ENCODE data around the gene TSC1.
"Not testable (repeated sequence)": the region's sequence is repeated elsewhere in the genome, so short reads cannot be mapped to it uniquely, and the experiment has no call there.

TSC1 gene

DNA sequence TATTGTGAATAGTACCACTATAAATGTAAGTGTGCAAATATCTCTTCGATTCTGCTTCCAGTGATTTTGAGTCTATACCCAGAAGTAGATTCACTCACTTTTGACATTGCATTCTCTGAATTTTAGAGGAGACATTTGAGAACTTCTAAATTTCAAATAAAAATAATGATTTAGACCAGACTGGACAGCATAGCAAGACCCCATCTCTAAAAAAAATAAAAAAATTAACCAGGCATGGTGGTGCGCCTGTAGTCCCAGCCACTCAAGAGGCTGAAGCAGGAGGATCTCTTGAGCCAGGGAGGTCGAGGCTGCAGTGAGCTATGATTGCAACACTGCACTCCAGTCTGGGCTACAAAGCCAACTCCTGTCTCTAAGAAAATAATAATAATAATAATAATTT lies 32.2 kb upstream of the TSC1 start:
- no peak for DNase-seq (ENCODE audit: low read depth in 2 of 2)

DNA sequence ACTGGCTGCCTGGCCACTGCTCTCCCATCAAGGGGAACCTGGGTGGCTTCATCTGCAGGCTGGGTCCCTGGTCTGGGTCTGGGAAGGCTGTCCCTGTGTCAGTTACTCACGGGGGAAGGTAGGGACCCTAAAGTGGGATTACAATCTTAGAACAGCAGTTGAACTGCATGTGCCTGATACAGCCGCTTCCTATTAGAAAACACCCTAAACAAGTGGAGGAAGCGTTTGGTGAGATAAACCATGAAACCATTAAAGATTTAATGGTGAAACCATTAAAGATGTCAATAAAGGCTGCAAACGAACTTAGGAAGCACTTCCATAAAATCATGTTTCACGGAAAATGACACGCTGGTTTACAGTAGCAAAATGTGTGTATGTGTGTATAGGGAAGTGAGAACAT lies 31.5 kb upstream of the TSC1 start:
- DNase-seq (ENCODE audit: low read depth in 2 of 2): no peak

DNA sequence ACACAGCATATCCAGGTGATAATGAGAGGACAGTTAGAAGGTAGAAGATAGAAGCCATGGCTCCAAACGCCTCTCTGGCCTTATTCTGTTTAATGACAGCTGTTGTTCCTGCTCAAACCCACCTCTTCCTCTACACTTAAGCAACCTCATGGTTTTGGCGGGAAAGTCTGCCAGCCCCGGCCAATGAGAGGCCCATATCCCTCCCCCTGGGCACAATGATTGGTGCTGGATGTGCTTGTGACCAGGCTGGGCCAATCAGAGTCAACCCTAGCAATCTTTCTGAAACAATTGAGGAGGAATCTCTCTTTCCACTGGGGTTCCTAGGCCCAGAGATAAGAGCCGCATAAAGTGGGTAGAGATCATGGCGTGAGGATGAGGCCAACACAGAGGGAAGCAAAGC lies 29.3 kb upstream of the TSC1 start:
- DNase-seq (ENCODE audit: low read depth in 2 of 2): no peak

DNA sequence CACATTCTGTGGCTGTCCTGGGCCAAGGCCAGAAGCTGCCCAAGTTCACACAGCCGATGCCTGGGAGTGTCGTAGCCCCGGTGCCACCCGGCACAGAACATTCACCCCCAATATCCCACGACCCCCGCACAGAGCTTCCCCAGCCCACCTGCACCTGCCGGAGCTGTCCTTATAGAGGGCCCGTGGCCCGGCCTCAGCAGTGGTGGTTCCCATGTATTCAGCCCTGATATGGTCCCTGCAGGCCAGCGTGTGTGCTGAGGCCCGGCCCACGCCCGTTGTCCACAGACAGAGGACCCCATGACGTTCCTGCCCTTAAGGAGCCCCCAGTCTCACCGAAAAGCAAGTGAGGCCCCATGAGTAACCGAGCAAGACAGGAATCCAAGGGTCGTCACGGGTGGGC lies 28.8 kb upstream of the TSC1 start:
- no peak for DNase-seq (ENCODE audit: low read depth in 2 of 2)

DNA sequence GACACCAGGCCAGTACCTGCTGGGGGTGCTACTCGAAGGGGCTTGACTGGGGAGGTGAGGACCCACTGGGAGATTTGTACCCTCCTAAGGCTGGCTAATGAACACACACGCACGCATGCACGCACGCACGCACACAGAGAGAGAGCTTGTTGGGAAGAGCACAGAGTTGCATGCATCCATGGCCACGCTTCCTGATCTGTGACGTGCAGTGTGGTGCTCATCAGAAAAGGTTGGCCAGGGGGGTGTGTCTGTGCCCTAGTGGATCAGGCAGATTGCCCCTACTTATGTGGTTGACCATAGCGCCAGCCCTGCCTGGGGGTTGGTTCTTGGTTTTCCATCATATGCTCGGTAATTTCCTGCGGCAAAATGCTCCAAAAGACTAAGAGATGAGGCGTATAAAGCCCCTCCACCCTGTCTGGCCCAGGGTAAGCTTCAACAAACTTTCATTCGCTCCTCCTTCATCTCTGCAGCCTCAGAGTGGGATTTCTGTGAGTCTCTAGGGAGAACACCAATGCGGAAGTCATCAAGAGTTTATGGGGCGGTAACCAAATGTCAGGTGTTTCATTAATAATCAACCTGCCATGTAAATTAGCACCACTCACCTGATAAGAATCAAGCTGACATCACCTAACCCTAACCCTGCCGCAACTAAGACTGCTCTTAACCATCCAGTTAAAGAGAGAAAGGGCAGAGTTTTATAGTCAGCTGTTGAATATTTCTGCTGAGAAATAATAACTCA lies 26.1 kb upstream of the TSC1 start:
- no peak for DNase-seq (ENCODE audit: low read depth in 2 of 2)

DNA sequence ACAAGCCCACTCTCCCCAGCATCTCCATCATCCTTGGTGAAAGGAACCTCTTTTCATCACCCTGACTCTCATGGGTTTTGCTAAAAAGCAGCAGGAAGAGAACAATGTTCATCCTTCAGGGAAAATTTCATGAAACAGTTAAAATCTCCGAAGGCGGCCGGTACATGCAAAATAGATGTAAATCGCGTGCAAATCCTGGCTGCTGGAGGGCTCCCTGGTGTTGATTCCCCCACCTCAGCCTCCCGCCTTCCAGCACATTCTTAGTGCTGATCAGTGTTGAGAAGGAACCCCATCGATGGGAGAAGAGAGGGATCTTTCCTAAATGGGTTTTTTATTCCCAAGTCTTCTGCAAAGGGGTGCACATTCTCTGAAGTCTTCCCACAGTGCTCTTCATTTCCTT lies 25.4 kb upstream of the TSC1 start:
- no peak for DNase-seq (ENCODE audit: low read depth in 2 of 2)

DNA sequence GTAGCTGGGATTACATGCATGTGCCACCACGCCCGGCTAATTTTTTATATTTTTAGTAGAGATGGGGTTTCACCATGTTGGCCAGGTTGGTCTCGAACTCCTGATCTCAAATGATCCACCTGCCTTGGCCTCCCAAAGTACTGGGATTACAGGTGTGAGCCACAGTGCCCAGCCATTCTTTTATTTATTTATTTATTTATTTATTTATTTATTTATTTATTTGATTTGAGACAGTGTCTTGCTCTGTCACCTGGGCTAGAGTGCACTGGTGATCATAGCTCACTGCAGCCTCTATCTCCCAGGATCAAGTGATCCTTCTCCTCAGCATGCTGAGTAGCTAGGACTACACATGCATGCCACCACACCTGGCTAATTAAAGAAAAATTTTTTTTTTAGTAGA lies 23.5 kb upstream of the TSC1 start:
- DNase-seq (ENCODE audit: low read depth in 2 of 2): not testable (repeated sequence)

DNA sequence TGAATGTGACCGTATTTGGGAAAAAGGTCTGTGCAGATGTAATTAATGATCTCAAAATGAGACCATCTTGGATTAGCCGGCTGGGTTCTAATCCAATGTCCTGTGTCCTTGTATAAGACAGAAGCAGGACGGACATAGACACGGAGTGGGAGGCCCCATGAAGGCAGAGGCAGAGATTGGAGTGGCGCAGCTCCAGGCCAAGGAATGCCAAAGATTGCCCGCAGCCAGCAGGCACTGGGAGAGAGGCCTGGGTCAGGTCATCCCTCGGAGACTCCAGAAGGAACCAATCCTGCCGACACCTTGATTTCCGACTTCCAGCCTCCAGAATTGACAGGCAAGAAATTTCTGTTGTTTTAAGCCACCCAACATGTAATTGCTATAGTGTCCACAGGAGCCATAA lies 21.1 kb upstream of the TSC1 start:
- DNase-seq (ENCODE audit: low read depth in 2 of 2): no peak

DNA sequence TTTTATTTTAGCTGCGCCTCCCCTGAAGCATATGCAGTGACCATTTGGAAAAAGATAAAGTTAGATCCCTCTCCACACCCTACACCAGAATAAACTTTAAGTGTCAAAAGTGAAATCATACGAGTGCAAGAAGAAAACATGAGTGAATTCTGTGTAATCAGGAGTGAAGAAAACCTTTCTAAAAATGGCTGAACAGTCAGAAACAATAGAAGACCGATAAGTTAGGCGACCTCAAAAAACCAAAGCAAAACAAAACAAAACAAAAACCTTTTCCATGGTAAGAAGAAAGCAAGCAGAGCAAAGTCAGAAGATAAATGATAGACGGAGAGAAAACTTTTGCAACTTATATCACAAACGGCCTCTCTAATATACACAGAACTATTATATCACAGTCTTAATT lies 16.6 kb upstream of the TSC1 start:
- no peak for DNase-seq (ENCODE audit: low read depth in 2 of 2)

DNA sequence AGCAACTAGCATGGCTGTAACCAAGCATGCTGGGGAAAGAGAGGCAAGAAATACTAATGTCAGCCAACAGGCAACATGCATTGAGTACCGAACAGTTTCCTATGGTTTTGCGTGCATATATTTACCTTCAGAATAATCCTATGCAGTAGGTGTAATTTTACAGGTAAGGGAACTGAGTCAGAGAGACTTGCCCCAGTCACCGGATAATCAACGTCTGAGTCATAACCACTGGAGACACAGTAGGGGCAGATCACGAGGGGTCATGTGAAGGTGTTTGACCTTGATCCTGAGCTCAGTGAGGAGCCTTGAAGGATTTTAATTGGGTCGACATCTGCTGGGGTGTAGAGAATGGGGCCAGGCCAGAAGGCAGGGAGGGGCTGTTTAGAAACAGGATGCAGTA lies 13.4 kb upstream of the TSC1 start:
- no peak for DNase-seq (ENCODE audit: low read depth in 2 of 2)

DNA sequence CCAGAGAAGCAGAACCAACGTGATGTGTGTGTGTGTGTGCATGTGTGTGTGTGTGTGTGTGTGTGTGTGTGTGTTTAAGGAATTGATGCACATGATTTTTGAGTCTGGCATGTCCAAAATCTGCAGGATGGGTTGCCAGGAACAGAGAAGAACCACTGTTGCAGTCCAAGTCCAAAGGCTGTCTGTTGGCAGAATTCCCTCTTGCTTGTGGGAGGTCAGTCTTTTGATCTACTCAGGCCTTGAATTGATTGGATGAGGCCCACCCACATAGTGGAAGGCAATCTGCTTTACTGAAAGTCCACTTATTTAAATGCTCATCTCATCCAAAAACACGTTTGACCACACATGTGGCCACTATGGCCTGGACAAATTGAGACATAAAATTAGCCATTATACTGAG lies 11.4 kb upstream of the TSC1 start:
- no peak for DNase-seq (ENCODE audit: low read depth in 2 of 2)

DNA sequence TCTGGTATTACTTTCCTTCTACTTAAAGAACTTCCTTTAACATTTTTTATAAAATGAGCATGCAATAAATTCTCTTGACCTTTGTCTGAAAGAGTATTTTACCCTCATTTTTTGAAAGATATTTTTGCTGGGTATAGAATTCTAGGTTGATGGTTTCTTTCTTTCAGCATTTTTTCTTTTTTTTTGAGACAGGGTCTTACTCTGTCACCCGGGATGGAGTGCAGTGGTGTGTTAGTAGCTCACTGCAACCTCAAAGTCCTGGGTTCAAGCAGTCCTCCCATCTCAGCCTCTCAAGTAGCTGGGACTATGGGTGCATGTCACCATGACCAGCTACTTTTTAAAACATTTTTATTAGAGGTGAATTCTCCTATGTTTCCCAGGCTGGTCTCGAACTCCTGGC lies 10.7 kb upstream of the TSC1 start:
- DNase-seq (ENCODE audit: low read depth in 2 of 2): no peak

DNA sequence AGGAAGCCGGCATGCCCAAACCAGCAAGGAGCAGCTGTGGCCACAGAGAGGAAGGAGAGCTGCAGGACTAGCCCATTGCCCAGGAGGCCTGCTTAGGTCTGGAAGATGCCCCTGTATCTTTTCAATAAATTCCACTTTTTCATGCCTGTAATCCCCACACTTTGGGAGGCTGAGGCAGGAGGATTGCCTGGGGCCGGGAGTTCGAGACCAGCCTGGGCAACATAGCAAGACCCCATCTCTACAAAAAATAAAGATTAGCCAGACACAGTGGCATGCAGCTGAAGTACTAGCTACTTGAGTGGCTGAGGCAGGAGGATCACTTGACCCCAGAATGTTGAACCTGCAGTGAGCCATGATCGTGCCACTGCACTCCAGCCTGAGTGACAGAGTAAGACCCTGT lies 5.3 kb upstream of the TSC1 start:
- no peak for DNase-seq (ENCODE audit: low read depth in 2 of 2)

DNA sequence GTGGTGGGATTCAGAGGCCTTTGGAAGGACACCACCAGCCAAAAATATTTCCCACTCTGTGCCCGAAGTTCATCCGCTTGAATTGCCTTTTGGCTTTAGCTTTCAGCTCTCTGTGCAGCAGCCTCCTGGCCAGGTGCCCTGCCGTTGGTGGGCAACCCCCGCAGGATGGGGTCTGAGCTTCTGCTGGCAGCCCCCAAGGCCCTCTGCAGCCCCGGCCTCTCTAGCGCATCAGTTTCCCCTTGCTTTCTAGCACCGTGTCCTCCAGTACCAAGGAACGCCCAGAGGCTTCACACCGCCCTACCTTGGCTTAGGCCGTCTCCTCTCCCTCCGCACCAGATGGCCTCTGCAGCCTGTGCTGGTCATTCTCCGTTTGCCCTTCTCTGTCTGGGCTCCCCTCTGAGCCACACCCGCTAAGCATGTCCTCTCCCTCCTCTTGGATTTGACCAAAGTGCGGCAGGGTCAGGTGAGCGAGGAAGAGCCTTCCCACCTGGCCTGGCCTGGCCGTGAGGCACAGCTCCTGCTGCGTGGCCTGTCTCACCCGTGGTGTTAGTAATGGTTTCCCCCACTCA lies 4.2 kb upstream of the TSC1 start:
- no peak for DNase-seq (ENCODE audit: low read depth in 2 of 2)

DNA sequence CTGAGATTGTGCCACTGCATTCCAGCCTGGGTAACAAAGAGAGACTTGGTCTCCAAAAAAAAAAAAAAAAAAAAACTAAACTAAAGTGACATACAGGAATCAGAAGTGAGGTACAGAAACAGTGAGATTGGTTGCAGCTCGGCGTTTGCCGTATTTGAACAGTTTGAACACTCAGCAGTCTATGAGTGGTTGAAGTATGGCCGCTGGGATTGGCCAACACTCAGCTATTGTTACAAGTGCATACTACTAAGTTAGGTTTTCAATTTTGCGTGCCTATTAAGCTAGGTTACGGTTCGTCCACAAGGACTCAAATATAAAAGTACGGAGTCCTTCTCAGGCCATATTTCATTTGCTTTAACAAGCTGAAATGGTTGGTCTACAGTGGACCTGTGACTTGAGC lies 3.3 kb upstream of the TSC1 start:
- DNase-seq (ENCODE audit: low read depth in 2 of 2): no peak

DNA sequence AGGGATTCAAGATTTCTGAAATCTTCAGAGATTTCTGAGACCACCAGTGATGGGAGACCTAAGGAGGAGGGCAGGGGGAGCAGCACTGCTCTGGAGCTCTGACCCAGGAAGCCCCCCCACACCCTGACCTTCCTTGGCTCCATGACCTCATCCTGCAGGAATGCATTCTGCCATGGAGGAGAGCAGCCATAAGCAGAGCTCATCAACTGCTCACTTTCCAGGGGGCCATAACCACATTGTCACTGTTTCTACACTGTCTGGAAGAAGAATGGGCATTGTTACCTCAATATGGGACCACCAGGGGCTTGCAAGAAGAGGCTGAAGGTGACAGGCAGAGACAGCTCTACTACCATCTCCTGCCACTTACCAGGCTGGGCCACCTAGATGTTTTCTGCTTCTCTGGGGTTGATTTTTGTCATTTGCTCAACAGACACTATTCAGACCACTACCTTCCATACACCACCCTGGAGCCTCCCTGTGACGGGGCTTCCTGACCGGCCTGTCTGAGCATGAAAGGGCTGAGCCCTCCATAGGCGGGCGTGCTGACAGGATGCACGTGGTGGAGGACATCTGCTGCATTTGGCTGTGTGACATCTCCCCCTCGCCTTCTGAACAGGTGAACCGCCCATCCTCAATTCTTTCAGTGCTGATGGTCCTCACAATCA lies 2.3 kb upstream of the TSC1 start:
- DNase-seq (ENCODE audit: low read depth in 2 of 2): no peak

DNA sequence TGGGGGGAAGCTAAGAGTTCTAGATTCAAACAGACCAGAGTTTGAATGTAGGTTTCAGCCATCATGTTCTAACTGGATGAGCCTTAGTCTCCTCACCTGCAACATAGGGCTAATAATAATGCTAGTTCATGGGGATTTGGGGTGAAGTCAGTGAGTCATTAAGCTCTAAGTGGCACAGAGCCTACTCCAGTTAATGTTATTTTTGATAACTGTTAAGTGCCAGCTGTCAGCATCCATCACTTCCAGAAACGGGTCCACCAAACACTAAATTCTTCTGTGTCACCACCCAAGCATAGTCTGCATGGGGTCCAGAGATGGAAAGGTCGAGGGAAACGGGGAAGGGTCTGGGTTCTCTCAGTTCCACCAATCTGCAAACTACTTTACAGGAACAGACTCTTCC lies 1.8 kb upstream of the TSC1 start:
- no peak for DNase-seq (ENCODE audit: low read depth in 2 of 2)

DNA sequence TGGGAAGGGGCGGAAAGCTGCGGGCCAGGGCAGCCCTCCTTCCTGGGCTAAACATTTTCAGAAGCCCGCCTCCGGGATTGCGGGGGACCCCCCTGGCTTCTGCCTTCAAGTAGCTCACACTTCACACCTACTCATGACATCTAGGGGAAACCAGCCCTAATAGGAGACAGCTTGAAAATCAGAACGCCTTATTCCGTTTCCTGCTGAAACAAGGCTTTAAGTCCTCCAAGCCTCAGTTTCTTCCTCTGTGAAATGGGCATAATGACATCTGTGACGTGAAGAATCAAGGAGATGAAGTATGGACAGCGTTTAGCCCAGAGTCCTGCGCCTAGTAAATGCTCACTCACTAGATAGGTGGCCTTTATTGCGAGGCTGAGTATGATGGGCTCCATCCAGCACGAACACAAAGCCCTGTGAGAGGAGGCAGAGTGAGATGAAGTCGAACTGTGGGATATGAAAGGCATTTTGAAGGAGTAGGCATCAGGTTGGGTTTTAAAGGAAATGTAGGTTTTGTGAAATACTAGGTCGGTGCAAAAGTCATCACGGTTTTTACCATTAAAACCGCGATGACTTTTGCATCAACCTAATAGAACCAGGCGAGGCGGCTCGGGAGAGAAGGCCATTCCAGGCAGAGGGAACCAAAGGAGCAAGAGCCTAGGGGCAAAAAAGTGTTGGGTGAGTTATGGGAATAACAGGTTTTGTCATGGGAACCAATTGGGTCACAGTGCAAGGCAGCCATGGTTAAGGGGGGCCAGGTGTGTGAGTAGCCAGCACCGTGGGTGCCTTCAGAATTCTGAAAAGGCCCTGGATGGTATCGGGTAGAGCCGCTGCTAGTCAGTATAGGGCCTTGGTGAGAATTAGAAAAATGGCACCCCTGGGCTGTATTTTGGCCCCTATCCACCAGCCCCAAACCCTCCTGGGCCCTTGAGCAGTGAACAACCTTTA lies 1.0 kb upstream of the TSC1 start:
- no peak for DNase-seq (ENCODE audit: low read depth in 2 of 2)

DNA sequence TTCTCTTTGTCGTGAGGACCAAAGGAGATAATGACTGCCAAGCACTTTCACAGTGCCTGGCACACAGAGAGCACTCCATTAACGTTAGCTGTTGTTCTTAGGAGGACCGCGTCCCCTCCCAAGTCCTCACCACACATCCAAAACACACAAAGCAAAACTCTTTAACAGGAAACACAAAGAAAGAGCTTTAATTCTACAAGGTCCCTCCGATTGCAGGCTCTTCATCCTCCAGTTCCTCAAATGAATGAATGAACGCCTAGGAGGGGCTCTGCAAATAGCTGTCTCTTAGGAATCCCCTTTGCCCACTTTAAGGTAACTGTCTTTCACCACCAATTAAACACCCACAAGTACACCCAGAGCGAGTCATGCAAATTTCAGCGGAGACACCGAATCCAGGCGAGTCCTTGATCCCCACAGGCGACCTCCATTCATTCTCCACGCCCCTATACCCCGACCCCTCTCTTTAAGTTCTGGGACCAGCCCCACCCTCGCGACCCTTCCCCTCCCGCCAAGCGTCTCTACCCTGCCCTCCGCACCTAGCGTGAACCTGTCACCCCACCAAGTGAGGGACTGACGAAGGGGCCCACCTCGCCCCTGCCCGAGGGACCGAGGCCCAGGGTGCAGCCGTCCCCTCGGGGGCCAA lies 644 bp downstream of the TSC1 start:
- DNase-seq (ENCODE audit: low read depth in 2 of 2): no peak

DNA sequence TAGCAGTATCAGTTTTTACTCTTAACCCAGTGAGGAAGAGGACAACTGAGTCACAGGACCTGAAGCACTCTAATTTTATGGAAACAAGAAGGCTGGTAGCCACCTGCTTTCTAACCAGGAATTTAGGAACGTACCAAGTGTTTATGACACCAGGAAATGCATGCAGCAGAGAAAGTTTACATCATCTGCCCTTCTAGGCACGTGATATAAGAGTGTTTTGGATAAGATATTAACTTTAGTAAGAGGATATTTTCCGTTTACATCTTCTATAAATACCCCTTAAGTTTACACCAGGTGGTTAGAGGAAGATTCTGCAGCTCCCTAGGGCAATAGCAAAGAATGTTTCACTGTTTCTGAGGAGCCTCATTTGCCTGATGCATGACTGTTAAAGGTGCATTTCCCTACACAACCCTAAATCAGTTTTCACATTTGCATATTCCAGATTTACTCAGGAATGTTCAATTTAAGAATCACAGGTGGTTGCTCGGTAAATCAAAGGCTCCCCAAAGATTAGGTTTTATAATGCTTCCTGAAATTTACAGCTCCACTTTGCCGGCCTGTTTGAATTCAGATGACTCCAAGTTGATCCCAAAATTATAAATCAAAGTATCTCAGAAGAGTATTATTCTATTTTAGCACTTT lies 1.8 kb downstream of the TSC1 start:
- DNase-seq (ENCODE audit: low read depth in 2 of 2): no peak

DNA sequence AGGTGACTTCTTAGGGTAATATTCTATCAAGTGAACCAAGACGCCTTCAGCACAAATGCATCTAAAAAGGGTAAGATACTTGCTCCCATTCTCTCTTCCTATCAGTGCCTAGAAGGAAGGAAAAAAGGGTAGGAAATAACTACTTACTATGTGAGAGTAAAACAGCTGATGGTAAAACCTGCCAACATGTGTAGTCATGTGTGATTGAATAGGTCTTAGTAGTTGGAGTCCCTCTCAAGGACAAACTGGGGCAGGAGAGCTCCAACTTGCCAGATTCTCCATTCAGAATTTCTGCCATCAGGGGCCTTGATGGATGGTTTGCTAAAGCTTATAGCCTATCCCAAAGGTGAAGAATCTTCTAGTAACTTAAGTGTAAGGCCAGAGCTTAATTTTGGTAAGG lies 5.2 kb downstream of the TSC1 start:
- DNase-seq (ENCODE audit: low read depth in 2 of 2): no peak

Measured in stimulated activated CD8-positive, alpha-beta memory T cell treated with anti-CD3 and anti-CD28 coated beads, Interleukin-7, amount 100 ng/mL, for 4 hours (primary cell).